PC-9 (cell line): Measurements from ENCODE around the gene COX5A. TPM values are rescaled to one million over a fixed set of nuclear protein-coding genes. Genes with fewer than 3 reads are reported as not detected.

ENCODE experiments used
- BruUV-seq: library from RNA; stranded (reverse); fragments of 400-500 nt; replicated peaks from 2 replicates; lab custom pipeline; 2021; lab: Mats Ljungman, UMichigan
- CTCF ChIA-PET: fragments of 300-600 bp; sonication (Branson Sonifier 250); formaldehyde crosslinking; loops from one replicate; lab custom pipeline; 2022; ENCODE audit warnings: antibody characterized with exemption; lab: Charles Lee
- POLR2A ChIA-PET: fragments of 300-600 bp; sonication (Branson Sonifier 250); formaldehyde crosslinking; loops from one replicate; lab custom pipeline; 2022; ENCODE audit warnings: antibody characterized with exemption; ENCODE audit not compliant: unreplicated experiment; lab: Charles Lee
- DNase-seq, 2 experiments: peaks; one replicate each; pipeline versions ENCODE4 v3.0.0 to v3.0.0-alpha.2; 2015 to 2022; ENCODE audit warnings: mixed read lengths in 1 of 2
- H2AFZ ChIP-seq: fragments of 200-600 bp; sonication (generic); 2 replicates; pipeline ENCODE4 v1.8.1; 2017; ENCODE audit warnings: antibody characterized with exemption
- H3F3A ChIP-seq: fragments of 200-600 bp; sonication (generic); 2 replicates; pipeline ENCODE4 v1.8.1; 2017; ENCODE audit warnings: antibody characterized with exemption, mild to moderate bottlenecking, low read depth; ENCODE audit not compliant: insufficient read depth
- H3K27ac ChIP-seq: fragments of 200-600 bp; sonication (generic); 2 replicates; pipeline ENCODE4 v1.6.1; 2016; ENCODE audit warnings: mixed run types
- H3K27me3 ChIP-seq: fragments of 200-600 bp; sonication (generic); 2 replicates; pipeline ENCODE4 v1.6.1; 2016; ENCODE audit warnings: low read depth, mixed run types; ENCODE audit not compliant: insufficient read depth
- H3K36me3 ChIP-seq: fragments of 200-600 bp; sonication (generic); 2 replicates; pipeline ENCODE4 v1.6.1; 2016; ENCODE audit warnings: low read depth, mixed run types
- H3K4me1 ChIP-seq: fragments of 200-600 bp; sonication (generic); replicated peaks from 2 replicates; pipeline ENCODE4 v1.6.1; 2016; ENCODE audit warnings: mixed run types; ENCODE audit not compliant: insufficient read depth
- H3K4me2 ChIP-seq: fragments of 200-600 bp; sonication (generic); 2 replicates; pipeline ENCODE4 v1.6.1; 2017; ENCODE audit warnings: mixed run types
- H3K4me3 ChIP-seq: fragments of 200-600 bp; sonication (generic); 2 replicates; pipeline ENCODE4 v1.6.1; 2016; ENCODE audit warnings: mixed run types
- H3K79me2 ChIP-seq: fragments of 200-600 bp; sonication (generic); 2 replicates; pipeline ENCODE4 v1.6.1; 2017; ENCODE audit warnings: low read depth, mixed run types
- H3K9me2 ChIP-seq: fragments of 200-600 bp; sonication (generic); 2 replicates; pipeline ENCODE4 v1.8.1; 2017; ENCODE audit warnings: mild to moderate bottlenecking; ENCODE audit not compliant: insufficient read depth
- H3K9me3 ChIP-seq: fragments of 200-600 bp; sonication (generic); 2 replicates; pipeline ENCODE4 v1.8.1; 2016; ENCODE audit warnings: low read depth; ENCODE audit not compliant: insufficient read depth
- H4K20me1 ChIP-seq: fragments of 200-600 bp; sonication (generic); 2 replicates; pipeline ENCODE4 v1.8.1; 2017; ENCODE audit not compliant: insufficient read depth
- CTCF ChIP-seq: fragments of 200-600 bp; sonication (generic); conservative IDR thresholded peaks from 2 replicates; pipeline ENCODE4 v1.6.1; 2017; ENCODE audit warnings: mixed run types, antibody characterized with exemption, mild to moderate bottlenecking, moderate library complexity
- EZH2 ChIP-seq: fragments of 200-600 bp; sonication (generic); IDR thresholded peaks from 2 replicates; pipeline ENCODE4 v1.8.0; 2017; ENCODE audit warnings: antibody characterized with exemption, low read depth
- intact Hi-C: fragments of 100-400 bp; cut with micrococcal nuclease; formaldehyde crosslinking; loops from one replicate; pipeline ENCODE4 v1.10.0; 2022; ENCODE audit not compliant: unreplicated experiment
- total RNA-seq: library from RNA; stranded (reverse); gene quantifications from 2 replicates; pipeline ENCODE4 v1.2.3, GENCODE V29; 2021

COX5A gene
- total RNA-seq, 1 experiment from 2014 or later, result 247 TPM

- H3K4me1 ChIP-seq, result peaks cover 28% of the 10 kb centered on the region
- CTCF ChIA-PET, result interaction anchor here (0.5 to 0.6 kb wide), 2 partner anchors 40 to 89 kb away, joined by 5 read pairs; no protein-coding TSS in a partner anchor
- TF ChIP-seq EZH2 (no peak), CTCF (no peak)
Measured at GRCh38 chr15:74906450-74907162, 31.3 kb downstream of the COX5A start, which contains the start of gene FAM219B. Gene FAM219B (minus strand): TSS chr15:74906851. CDS start chr15:74906800, 51 bp downstream.

GRCh38 chr15:74906067-74906449 lies 31.8 kb downstream of the COX5A start:
- TSS peak; percentile 30 for BruUV-seq
- H3K4me2 ChIP-seq, result peak overlapping the region; percentile 93
- H3K4me3 ChIP-seq, result peak overlapping the region; percentile 96
- no peaks in the 10 kb centered on the region for H3K27me3 ChIP-seq
- ChIA-PET POLR2A (interaction anchor here (0.6 kb wide), 1 partner anchor 51 kb away, joined by 5 read pairs; no protein-coding TSS in a partner anchor), CTCF (interaction anchor here (0.5 to 0.6 kb wide), 3 partner anchors 40 to 259 kb away, joined by 5 to 8 read pairs (median 5); no protein-coding TSS in a partner anchor)
- H3K4me1 ChIP-seq, result peaks cover 32% of the 10 kb centered on the region
- H3K36me3 ChIP-seq, result peaks cover 17% of the 10 kb centered on the region; the same call in 1 of the 2 replicates
- DNase-seq, result peak in 1 of 2 experiments; percentile 35
- peak overlapping the region; percentile 52 for H3K27ac ChIP-seq
- H3K79me2 ChIP-seq, result peaks cover 26% of the 10 kb centered on the region
- no peaks in the 10 kb centered on the region for H3K9me3 ChIP-seq
- peak overlapping the region; percentile 100 for H2AFZ ChIP-seq
- no peaks in the 10 kb centered on the region for H3K9me2 ChIP-seq
- no peaks in the 10 kb centered on the region for H4K20me1 ChIP-seq
- TF ChIP-seq EZH2 (no peak), CTCF (no peak)
- intact Hi-C loops, result loop anchor here (2.0 kb wide), 1 partner anchor 33 kb away; the partner anchor contains the start of gene COX5A
- H3F3A ChIP-seq, result peaks cover 28% of the 10 kb centered on the region; the same call in 1 of the 2 replicates

More at GRCh38 chr15:74906450-74907162, 31.3 kb downstream of the COX5A start, which contains the start of gene FAM219B:
- Histone ChIP-seq H3K27me3 (no peaks in the 10 kb centered on the region), H2AFZ (peak within 1 kb of the TSS; percentile 100), H3K79me2 (peaks cover 26% of the 10 kb centered on the region), H4K20me1 (no peaks in the 10 kb centered on the region), H3K9me3 (no peaks in the 10 kb centered on the region), H3K4me2 (peak within 1 kb of the TSS; percentile 93), H3K27ac (peak within 1 kb of the TSS; percentile 52), H3K36me3 (peaks cover 17% of the 10 kb centered on the region; the same call in 1 of the 2 replicates), H3F3A (peaks cover 25% of the 10 kb centered on the region; the same call in 1 of the 2 replicates), H3K9me2 (no peaks in the 10 kb centered on the region), H3K4me3 (peak within 1 kb of the TSS; percentile 96)
- peak; percentile 62 to 87 for DNase-seq
- POLR2A ChIA-PET, result interaction anchor here (0.7 kb wide), 1 partner anchor 36 kb away, joined by 3 read pairs; no protein-coding TSS in a partner anchor
- intact Hi-C loops, result loop anchor here (2.0 kb wide), 1 partner anchor 32 kb away; the partner anchor contains the start of gene COX5A
- BruUV-seq, result no TSS peak

- H3F3A ChIP-seq, result peaks cover 33% of the 10 kb centered on the region; the same call in 1 of the 2 replicates
- ChIA-PET POLR2A (interaction anchor here (0.6 kb wide), 1 partner anchor 87 kb away, joined by 4 read pairs; no protein-coding TSS in a partner anchor), CTCF (interaction anchor here (1.1 kb wide), 1 partner anchor 15 kb away, joined by 5 read pairs; the partner anchor contains the start of gene MPI)
- no peak overlapping the region for H3K4me3 ChIP-seq
- H3K4me2 ChIP-seq, result no peak overlapping the region
- no peaks in the 10 kb centered on the region for H4K20me1 ChIP-seq
- H3K36me3 ChIP-seq, result peaks cover 21% of the 10 kb centered on the region; the same call in 1 of the 2 replicates
- no peak overlapping the region for H3K27ac ChIP-seq
- no peaks in the 10 kb centered on the region for H3K9me2 ChIP-seq
- DNase-seq, result no peak
- no peaks in the 10 kb centered on the region for H3K27me3 ChIP-seq
- no peaks in the 10 kb centered on the region for H3K9me3 ChIP-seq
- TF ChIP-seq EZH2 (no peak), CTCF (no peak)
- intact Hi-C loops, result loop anchor here (5.0 kb wide), 1 partner anchor 87 kb away; no protein-coding TSS in a partner anchor
- no TSS peak for BruUV-seq
- H2AFZ ChIP-seq, result no peak overlapping the region
- H3K79me2 ChIP-seq, result peaks cover 26% of the 10 kb centered on the region
- H3K4me1 ChIP-seq, result peaks cover 32% of the 10 kb centered on the region
Measured at GRCh38 chr15:74904190-74904805, 33.6 kb downstream of the COX5A start.
